ENCODE data around the gene RAD21L1.

The RAD21L1 gene

DNA sequence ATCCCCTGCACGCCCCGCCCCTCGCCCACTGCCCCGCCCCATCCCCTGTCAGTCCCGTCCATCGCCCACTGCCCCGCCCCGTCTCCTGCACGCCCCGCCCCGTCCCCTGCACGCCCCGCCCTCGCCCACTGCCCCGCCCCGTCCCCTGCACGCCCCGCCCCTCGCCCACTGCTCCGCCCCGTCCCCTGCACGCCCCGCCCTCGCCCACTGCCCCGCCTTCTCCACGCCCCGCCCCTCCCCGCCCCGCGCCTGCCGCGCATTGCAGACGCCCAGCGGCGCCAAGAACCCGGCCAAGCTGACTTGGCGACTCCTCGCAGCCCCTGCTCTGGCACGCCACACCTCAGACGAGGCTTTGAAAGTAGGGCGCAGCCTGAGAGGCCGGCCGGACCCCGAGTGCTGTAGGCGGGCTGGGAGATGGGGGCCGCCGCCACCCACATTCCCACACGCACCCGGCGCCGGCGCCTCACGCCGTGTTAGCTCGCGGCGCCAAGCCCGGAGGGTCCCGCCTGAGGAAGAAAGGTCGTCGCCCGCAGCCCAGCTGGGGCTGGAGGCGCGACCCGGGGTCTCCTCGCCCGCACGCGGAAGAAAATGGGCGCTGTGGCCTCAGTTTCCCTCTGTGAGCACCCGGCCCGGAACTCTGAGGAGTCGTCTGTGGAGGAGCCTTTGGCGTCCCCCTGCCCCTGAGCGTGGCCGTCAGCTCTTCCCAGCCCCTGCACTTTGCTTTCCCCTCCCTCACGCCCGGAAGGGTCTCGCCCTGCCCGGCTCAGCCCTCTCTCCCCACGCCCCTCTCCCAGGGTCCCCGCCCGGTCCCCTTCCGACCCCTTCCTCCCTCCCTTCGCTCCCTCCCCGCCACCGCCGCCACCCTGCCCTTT is at the start of gene RAD21L1:
TSS of gene RAD21L1 (plus strand) at position 262 of the 872 bp plus-strand sequence. CDS start 2,410 bp downstream, outside the sequence.
- no peak for FAIRE-seq

DNA sequence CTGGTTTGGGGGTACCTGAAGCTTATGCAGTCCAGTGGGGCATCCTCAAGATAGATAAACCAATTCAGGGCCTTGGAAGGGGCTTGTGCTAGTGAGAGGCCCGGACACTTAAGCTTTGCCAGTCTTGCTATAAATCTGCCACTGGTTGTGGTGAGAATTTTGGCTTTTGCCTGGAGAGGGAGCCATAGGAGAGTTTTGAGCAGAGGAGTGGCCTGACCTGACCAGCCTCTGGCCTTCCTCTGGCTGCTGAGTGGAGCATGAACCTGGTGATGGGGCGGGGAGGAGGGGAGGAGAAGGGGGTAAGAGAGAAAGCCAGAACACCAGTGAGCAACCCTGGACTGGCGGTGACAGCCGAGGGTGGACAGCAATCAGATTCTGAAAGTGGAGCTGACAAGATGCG is 48.2 kb upstream of the RAD21L1 start:
- FAIRE-seq, result no peak

- no peak for FAIRE-seq
Observed at GRCh38 chr20:1178103-1178502, 47.7 kb upstream of the RAD21L1 start.

GRCh38 chr20:1178623-1179022 is 47.2 kb upstream of the RAD21L1 start:
- FAIRE-seq, result no peak

- no peak for FAIRE-seq
Observed at GRCh38 chr20:1180949-1181348, 44.9 kb upstream of the RAD21L1 start.

GRCh38 chr20:1182106-1182505 is 43.7 kb upstream of the RAD21L1 start:
- FAIRE-seq, result no peak

- no peak for FAIRE-seq
Observed at GRCh38 chr20:1183153-1183552, 42.7 kb upstream of the RAD21L1 start.

GRCh38 chr20:1184260-1184637 is 41.6 kb upstream of the RAD21L1 start:
- no peak for FAIRE-seq

GRCh38 chr20:1184638-1185315 is 41.1 kb upstream of the RAD21L1 start, which contains the start of gene TMEM74B:
Gene TMEM74B (minus strand): TSS chr20:1184981. CDS start chr20:1183801, 1,180 bp downstream.
- no peak for FAIRE-seq

DNA sequence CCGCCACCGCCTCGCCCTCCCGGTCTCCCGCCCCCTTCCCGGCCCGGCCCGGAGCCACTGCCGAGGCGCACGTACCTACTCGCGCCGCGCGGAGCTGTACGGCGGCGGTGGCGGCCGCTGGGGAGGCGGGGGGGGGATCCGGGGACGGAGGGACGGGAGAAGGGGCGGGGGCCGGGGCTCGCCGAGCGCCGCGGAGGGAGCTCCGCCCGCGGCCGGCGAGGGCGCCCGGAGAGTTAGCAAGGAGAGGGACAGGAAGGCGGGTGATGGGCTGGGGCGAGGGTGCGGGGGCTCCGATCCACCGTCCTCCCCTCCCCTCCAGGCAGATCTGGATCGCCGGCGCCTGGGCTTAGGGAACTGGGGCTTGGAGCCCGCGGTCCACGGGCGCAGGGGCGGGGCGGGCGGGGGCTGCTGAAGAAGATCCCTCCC is 40.5 kb upstream of the RAD21L1 start:
- no peak for FAIRE-seq

- no peak for FAIRE-seq
Observed at GRCh38 chr20:1185790-1186334, 40.0 kb upstream of the RAD21L1 start.

GRCh38 chr20:1186367-1186991 is 39.4 kb upstream of the RAD21L1 start:
- no peak for FAIRE-seq

DNA sequence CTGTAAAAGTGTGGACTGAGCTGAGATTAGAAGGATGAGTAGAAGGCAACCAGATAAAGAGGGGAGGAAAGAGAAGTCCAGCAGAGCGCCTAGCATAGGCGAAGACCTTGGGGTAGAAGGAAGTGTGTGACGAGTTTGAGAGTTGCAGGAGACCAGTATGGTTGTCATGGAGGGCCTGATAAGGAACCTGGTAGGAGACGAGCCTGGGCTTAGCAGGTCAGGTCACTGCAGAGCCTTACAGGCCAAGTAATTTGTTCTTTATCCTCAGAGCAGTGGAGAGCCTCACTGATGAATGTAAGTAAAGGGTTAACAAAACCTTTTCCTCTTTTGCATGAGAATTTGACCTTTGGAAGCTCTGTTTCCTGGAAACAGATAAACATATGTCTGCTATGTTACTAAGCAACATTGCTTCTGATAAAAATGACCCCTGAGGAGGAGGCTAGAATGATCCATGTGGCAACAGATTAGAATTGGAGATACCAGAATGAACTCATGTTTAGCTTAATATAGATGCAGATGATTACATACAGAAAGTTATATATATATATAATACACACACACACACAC is 38.2 kb upstream of the RAD21L1 start:
- no peak for FAIRE-seq

- no peak for FAIRE-seq
Observed at GRCh38 chr20:1188347-1188746, 37.5 kb upstream of the RAD21L1 start.

GRCh38 chr20:1189827-1190226 is 36.0 kb upstream of the RAD21L1 start:
- no peak for FAIRE-seq

- no peak for FAIRE-seq
Observed at GRCh38 chr20:1190847-1191246, 35.0 kb upstream of the RAD21L1 start.

DNA sequence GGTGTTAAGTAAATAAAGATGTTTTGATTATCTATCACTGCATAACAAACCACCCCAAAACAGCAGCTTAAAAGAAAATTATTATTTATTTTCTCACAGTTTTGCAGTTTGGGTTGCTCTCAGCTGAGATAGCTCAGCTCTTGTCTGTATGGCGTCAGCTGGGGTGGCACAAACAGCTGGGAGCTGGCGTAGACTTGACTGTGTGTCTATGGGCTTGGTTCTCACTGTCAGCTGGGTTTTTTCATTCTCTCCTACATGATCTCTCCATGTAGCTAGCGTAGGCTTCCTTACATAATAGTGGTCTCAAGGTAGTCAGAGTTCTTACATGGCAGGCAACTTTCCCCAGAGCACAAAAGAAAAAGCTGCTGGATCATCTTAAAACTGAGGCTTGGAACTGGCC is 34.5 kb upstream of the RAD21L1 start:
- no peak for FAIRE-seq

GRCh38 chr20:1195226-1195625 is 30.6 kb upstream of the RAD21L1 start:
- FAIRE-seq, result no peak

GRCh38 chr20:1196634-1197033 is 29.2 kb upstream of the RAD21L1 start:
- no peak for FAIRE-seq

- FAIRE-seq, result no peak
Observed at GRCh38 chr20:1197801-1198200, 28.0 kb upstream of the RAD21L1 start.

- no peak for FAIRE-seq
Observed at GRCh38 chr20:1198751-1199150, 27.1 kb upstream of the RAD21L1 start.

DNA sequence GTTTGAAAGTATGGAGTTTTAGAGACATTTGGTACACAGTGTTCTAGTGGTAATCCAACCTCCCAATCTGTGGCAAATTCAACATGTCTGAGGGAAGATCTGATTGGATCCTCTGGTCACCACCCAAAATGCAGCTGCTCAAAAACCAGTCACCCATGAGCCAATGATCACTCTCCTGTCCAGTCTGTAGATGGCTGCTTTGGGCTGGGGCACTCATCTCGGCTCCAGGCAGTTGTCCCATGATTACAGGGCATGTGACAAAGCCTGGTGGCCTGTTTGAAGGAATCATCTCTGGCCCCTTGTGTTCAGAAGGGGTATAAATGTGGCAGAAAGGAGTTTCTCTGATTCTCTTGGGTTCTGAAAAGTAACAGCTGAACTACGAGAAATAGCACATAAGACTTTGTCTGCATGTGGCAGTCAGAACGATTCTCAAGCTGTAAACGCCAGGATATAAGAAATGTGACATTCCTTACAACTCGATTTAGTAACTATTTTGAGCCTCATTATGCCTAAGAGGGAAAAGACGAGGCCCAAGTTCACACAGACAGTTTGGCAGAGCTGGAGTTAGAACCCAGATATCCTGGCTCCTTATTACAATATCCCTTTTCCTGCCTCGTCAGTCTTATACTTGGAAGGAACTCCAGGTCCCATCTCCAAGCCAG is 26.5 kb upstream of the RAD21L1 start:
- no peak for FAIRE-seq
